ENCODE data around the gene NEGR1. TPM values are rescaled to one million over a fixed set of nuclear protein-coding genes. Genes with fewer than 3 reads are reported as not detected.
A peak's percentile ranks its signal among the peaks of the same experiment; 100 is the strongest.

Gene NEGR1
- total and polyA plus RNA-seq, 7 donors: 0.69 to 69.2 (median 42.5) TPM

GRCh38 chr1:72281144-72281543, 1.2 kb downstream of the NEGR1 start:
- no peaks in the 10 kb centered on the region for H3K27me3 ChIP-seq
- H3K4me1 ChIP-seq: peaks cover 0 to 54% (median 28%) of the 10 kb centered on the region in 4 donors
- DNase-seq: no peak
- H3K9me3 ChIP-seq: no peaks in the 10 kb centered on the region
- intact Hi-C loops (cut with DNase I): no loop called here
- WGBS, 2 donors: 14 to 19% methylated on average over 2 of the region's 2 CpGs
- peak overlapping the region; percentile 67 to 81 (median 72) for H3K4me3 ChIP-seq
- H3K27ac ChIP-seq: peak overlapping the region; percentile 93 to 97 (median 96)
- no peak for TF ChIP-seq EP300 (IDR thresholded peaks at IDR 0.05)
- TF ChIP-seq POLR2AphosphoS5 (IDR thresholded peaks at IDR 0.05): peak in 1 of 4 donors; percentile 5
- H3K36me3 ChIP-seq: no peaks in the 10 kb centered on the region

GRCh38 chr1:72280711-72281110, 1.6 kb downstream of the NEGR1 start:
- peaks cover 0 to 53% (median 26%) of the 10 kb centered on the region in 4 donors for H3K4me1 ChIP-seq
- H3K4me3 ChIP-seq: peak overlapping the region; percentile 67 to 81 (median 72)
- no peaks in the 10 kb centered on the region for H3K36me3 ChIP-seq
- peak overlapping the region; percentile 93 to 97 (median 96) for H3K27ac ChIP-seq
- no peak for DNase-seq
- TF ChIP-seq POLR2AphosphoS5 (IDR thresholded peaks at IDR 0.05) (peak in 1 of 4 donors; percentile 18), POLR2A (IDR thresholded peaks at IDR 0.05) (no peak)
- intact Hi-C loops (cut with DNase I): no loop called here
- H3K27me3 ChIP-seq: no peaks in the 10 kb centered on the region
- 30 to 32% methylated on average over 1 of the region's 1 CpG for WGBS, 2 donors
- H3K9me3 ChIP-seq: no peaks in the 10 kb centered on the region

- peak overlapping the region; percentile 67 to 81 (median 72) for H3K4me3 ChIP-seq
- peak overlapping the region; percentile 93 to 97 (median 96) for H3K27ac ChIP-seq
- TF ChIP-seq POLR2AphosphoS5 (IDR thresholded peaks at IDR 0.05) (no peak), POLR2A (IDR thresholded peaks at IDR 0.05) (no peak), EP300 (IDR thresholded peaks at IDR 0.05) (no peak), CTCF (IDR thresholded peaks at IDR 0.05) (no peak)
Measured at GRCh38 chr1:72280131-72280530, 2.2 kb downstream of the NEGR1 start.

GRCh38 chr1:72278461-72278860, 3.9 kb downstream of the NEGR1 start:
- no peaks in the 10 kb centered on the region for H3K27me3 ChIP-seq
- no peaks in the 10 kb centered on the region for H3K9me3 ChIP-seq
- H3K4me3 ChIP-seq: peak overlapping the region in 1 of 4 donors; percentile 67
- peak overlapping the region; percentile 93 to 97 (median 96) for H3K27ac ChIP-seq
- TF ChIP-seq POLR2AphosphoS5 (IDR thresholded peaks at IDR 0.05) (no peak), POLR2A (IDR thresholded peaks at IDR 0.05) (no peak), EP300 (IDR thresholded peaks at IDR 0.05) (no peak), CTCF (IDR thresholded peaks at IDR 0.05) (no peak)
- peaks cover 0 to 43% (median 22%) of the 10 kb centered on the region in 4 donors for H3K4me1 ChIP-seq
- no peak for DNase-seq
- H3K36me3 ChIP-seq: no peaks in the 10 kb centered on the region
- intact Hi-C loops (cut with DNase I): no loop called here

More at GRCh38 chr1:72280131-72280530, 2.2 kb downstream of the NEGR1 start:
- Histone ChIP-seq H3K36me3 (no peaks in the 10 kb centered on the region), H3K9me3 (no peaks in the 10 kb centered on the region), H3K27me3 (no peaks in the 10 kb centered on the region), H3K4me1 (peaks cover 0 to 47% (median 23%) of the 10 kb centered on the region in 4 donors)
- DNase-seq: no peak
- intact Hi-C loops (cut with DNase I): no loop called here

- H3K36me3 ChIP-seq: no peaks in the 10 kb centered on the region
- no peak for TF ChIP-seq POLR2A (IDR thresholded peaks at IDR 0.05)
- no peak for TF ChIP-seq CTCF (IDR thresholded peaks at IDR 0.05)
- TF ChIP-seq POLR2AphosphoS5 (IDR thresholded peaks at IDR 0.05): no peak
- no peak for TF ChIP-seq EP300 (IDR thresholded peaks at IDR 0.05)
- intact Hi-C loops (cut with DNase I): loop anchor here (5.0 kb wide), 1 partner anchor 39 kb away; no protein-coding TSS in a partner anchor
- WGBS, 2 donors: 59 to 72% methylated on average over 6 of the region's 6 CpGs
- no peaks in the 10 kb centered on the region for H3K9me3 ChIP-seq
- H3K4me1 ChIP-seq: peaks cover 0 to 20% (median 4%) of the 10 kb centered on the region in 4 donors
- no peaks in the 10 kb centered on the region for H3K27me3 ChIP-seq
- H3K4me3 ChIP-seq: no peak overlapping the region
- DNase-seq: no peak
- no peak overlapping the region for H3K27ac ChIP-seq
Measured at GRCh38 chr1:72271555-72272085, 10.7 kb downstream of the NEGR1 start.

- 64 to 80% methylated on average over 2 of the region's 2 CpGs for WGBS, 2 donors
- TF ChIP-seq CTCF (IDR thresholded peaks at IDR 0.05) (no peak), POLR2A (IDR thresholded peaks at IDR 0.05) (no peak)
- intact Hi-C loops (cut with DNase I): no loop called here
Measured at GRCh38 chr1:72262735-72263134, 19.6 kb downstream of the NEGR1 start.

More at GRCh38 chr1:72262735-72263134, 19.6 kb downstream of the NEGR1 start:
- no peak overlapping the region for H3K27ac ChIP-seq
- H3K4me3 ChIP-seq: no peak overlapping the region
- H3K36me3 ChIP-seq: no peaks in the 10 kb centered on the region
- peaks cover 0 to 34% (median 18%) of the 10 kb centered on the region in 4 donors for H3K4me1 ChIP-seq
- no peak for DNase-seq
- H3K9me3 ChIP-seq: no peaks in the 10 kb centered on the region
- H3K27me3 ChIP-seq: no peaks in the 10 kb centered on the region
